HL-60 (cell line): ENCODE data around the gene NOS1AP.
"Not testable (repeated sequence)": the region's sequence is repeated elsewhere in the genome, so short reads cannot be mapped to it uniquely, and the experiment has no call there.

Experiments
- DNase-seq, 2 experiments: peaks; one replicate each; pipeline ENCODE4 v3.0.0-alpha.2; 2010 to 2020; ENCODE audit warnings: low read depth in 1 of 2, low spot score in 1 of 2
- H3K27ac ChIP-seq: fragments of 250-450 bp; sonication (Bioruptor Pico); replicated peaks from 2 replicates; pipeline ENCODE4 v1.5.1; 2020; ENCODE audit warnings: mild to moderate bottlenecking, moderate library complexity
- H3K27me3 ChIP-seq: fragments of 250-450 bp; sonication (Bioruptor Pico); 2 replicates; pipeline ENCODE4 v1.5.1; 2021; ENCODE audit warnings: mild to moderate bottlenecking, moderate library complexity; ENCODE audit not compliant: insufficient read depth, poor library complexity, severe bottlenecking
- H3K4me3 ChIP-seq: replicated peaks from 2 replicates; pipeline ENCODE4 v1.5.1; 2011; ENCODE audit warnings: mild to moderate bottlenecking, control low read depth, low read length; ENCODE audit not compliant: insufficient read depth
- CTCF ChIP-seq: IDR thresholded peaks from one replicate; pipeline ENCODE4 v1.5.1; 2011; ENCODE audit warnings: low read length, control low read depth, inconsistent platforms; ENCODE audit not compliant: insufficient read depth
- GABPA ChIP-seq: IDR thresholded peaks from 2 replicates; pipeline ENCODE4 v1.6.1; 2012; ENCODE audit warnings: low read depth
- POLR2AphosphoS5 ChIP-seq: IDR thresholded peaks from 2 replicates; pipeline ENCODE4 v1.6.1; 2012; ENCODE audit warnings: low read depth
- SPI1 ChIP-seq: IDR thresholded peaks from 2 replicates; pipeline ENCODE4 v1.6.1; 2012; ENCODE audit warnings: low read depth, mild to moderate bottlenecking, borderline replicate concordance
- TF ChIP-seq, protein P1 (sequence below): IDR thresholded peaks from 2 replicates; pipeline ENCODE4 v1.6.1; 2012; ENCODE audit warnings: low read depth; ENCODE audit not compliant: insufficient replicate concordance

Gene NOS1AP

GRCh38 chr1:162351874-162352273 is 282.4 kb downstream of the NOS1AP start:
- not testable (repeated sequence) for H3K27me3 ChIP-seq, H3K4me3 ChIP-seq
- peak; percentile 16; the same call in 1 of the 2 replicates for TF ChIP-seq SPI1
- peak overlapping the region; percentile 42 for H3K27ac ChIP-seq
- peak in 1 of 2 experiments; percentile 34 for DNase-seq

DNA sequence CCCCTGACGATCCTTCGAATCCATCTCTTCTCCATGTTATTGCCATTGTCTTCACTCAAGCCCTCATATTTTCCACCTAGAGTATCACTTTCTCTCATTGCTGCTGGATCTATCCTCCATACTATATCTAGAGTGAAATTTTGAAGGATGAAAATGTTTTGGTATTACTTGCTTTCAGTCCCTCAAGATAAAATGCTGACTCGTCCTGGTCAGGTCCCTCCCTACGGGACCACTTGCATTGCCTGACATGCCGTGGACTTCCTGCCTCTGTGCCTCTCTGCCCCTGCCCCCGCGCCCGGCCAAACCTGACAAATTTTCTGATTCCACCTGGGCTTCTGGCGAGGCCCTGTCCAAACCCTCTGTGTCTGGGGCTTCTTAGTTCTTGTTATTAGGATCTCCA is 283.6 kb downstream of the NOS1AP start:
- no peaks in the 10 kb centered on the region for H3K27me3 ChIP-seq
- no peak overlapping the region for H3K27ac ChIP-seq
- DNase-seq = no peak
- TF ChIP-seq CTCF (no peak), POLR2AphosphoS5 (no peak), GABPA (no peak)
- H3K4me3 ChIP-seq = no peak overlapping the region

GRCh38 chr1:162353702-162354101 is 284.2 kb downstream of the NOS1AP start:
- Histone ChIP-seq H3K4me3 (no peak overlapping the region), H3K27me3 (no peaks in the 10 kb centered on the region), H3K27ac (no peak overlapping the region)
- TF ChIP-seq, protein P1, sequence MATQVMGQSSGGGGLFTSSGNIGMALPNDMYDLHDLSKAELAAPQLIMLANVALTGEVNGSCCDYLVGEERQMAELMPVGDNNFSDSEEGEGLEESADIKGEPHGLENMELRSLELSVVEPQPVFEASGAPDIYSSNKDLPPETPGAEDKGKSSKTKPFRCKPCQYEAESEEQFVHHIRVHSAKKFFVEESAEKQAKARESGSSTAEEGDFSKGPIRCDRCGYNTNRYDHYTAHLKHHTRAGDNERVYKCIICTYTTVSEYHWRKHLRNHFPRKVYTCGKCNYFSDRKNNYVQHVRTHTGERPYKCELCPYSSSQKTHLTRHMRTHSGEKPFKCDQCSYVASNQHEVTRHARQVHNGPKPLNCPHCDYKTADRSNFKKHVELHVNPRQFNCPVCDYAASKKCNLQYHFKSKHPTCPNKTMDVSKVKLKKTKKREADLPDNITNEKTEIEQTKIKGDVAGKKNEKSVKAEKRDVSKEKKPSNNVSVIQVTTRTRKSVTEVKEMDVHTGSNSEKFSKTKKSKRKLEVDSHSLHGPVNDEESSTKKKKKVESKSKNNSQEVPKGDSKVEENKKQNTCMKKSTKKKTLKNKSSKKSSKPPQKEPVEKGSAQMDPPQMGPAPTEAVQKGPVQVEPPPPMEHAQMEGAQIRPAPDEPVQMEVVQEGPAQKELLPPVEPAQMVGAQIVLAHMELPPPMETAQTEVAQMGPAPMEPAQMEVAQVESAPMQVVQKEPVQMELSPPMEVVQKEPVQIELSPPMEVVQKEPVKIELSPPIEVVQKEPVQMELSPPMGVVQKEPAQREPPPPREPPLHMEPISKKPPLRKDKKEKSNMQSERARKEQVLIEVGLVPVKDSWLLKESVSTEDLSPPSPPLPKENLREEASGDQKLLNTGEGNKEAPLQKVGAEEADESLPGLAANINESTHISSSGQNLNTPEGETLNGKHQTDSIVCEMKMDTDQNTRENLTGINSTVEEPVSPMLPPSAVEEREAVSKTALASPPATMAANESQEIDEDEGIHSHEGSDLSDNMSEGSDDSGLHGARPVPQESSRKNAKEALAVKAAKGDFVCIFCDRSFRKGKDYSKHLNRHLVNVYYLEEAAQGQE = no peak
- TF ChIP-seq GABPA = no peak
- no peak for TF ChIP-seq CTCF
- no peak for TF ChIP-seq SPI1
- TF ChIP-seq POLR2AphosphoS5 = no peak
- DNase-seq = peak in 1 of 2 experiments; percentile 21

DNA sequence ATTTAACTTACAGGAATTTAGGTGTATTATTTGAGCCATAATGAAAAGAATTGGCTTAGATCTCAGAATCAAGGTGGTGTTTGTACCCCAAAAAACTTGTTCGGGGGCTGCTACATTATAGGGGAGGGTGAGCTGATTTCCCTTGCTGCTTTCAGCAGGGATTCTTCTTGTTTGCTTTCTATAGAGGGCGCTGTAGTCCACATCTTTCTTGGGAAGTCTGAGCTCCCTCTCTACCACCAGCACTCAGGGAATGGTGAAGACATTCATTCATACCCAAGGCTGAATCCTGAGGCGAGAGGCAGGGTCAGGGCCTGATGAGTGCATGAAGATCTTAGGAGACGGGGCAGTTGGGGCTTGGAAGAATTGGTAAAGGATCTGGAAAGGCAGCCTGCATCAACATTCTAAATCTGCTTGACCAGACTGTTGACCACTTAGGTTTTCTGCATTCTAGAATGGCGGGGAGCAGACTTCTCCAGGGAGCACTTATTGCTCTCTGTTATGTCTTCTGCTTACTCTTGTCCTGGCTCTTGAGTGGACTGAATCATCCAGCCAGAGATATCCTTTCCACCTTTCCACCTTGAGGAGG is 288.3 kb downstream of the NOS1AP start:
- TF ChIP-seq CTCF = peak; percentile 28
- TF ChIP-seq POLR2AphosphoS5 = no peak
- no peak overlapping the region for H3K27ac ChIP-seq
- no peak overlapping the region for H3K4me3 ChIP-seq
- DNase-seq = peak in 1 of 2 experiments; percentile 31
- H3K27me3 ChIP-seq = peaks cover 3% of the 10 kb centered on the region

DNA sequence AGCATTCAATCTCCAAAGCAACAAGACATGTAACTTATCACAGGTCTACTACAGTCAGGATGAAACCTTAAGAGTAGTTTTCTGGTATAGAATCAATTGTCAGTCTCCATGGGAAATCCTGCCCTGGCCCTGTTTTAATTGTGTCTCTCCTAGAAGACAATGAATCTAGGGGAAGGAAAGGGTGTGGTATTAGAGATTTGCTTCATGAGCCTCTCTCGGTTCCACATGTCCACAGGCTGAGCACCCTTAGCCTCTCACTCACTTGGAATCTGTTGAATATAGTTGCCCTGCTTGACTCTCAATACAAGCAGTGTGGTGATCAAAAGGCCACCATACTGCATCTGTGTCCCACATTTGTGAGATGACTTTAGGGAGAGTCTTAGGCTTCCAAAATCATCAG is 289.4 kb downstream of the NOS1AP start:
- H3K27ac ChIP-seq = no peak overlapping the region
- TF ChIP-seq, protein P1 = no peak
- TF ChIP-seq POLR2AphosphoS5 (no peak), CTCF (no peak), SPI1 (no peak), GABPA (no peak)
- H3K27me3 ChIP-seq = peaks cover 3% of the 10 kb centered on the region
- H3K4me3 ChIP-seq = no peak overlapping the region
- no peak for DNase-seq
